Activated CD8-positive, alpha-beta T cell treated with anti-CD3 and anti-CD28 coated beads for 36 hours (primary cell): ENCODE results near the gene RBP2. TPM values are rescaled to one million over a fixed set of nuclear protein-coding genes. Genes with fewer than 3 reads are reported as not detected.
"Not testable (repeated sequence)": the region's sequence is repeated elsewhere in the genome, so short reads cannot be mapped to it uniquely, and the experiment has no call there.

ENCODE experiments used
- ATAC-seq: fragments of 200-7000 bp; cut with Tn5 transposase; one replicate; pipeline ENCODE4 v1.10.0; 2021; ENCODE audit warnings: mild to moderate bottlenecking, moderate library complexity
- CTCF ChIA-PET: fragments of 350-600 bp; sonication (Branson Sonifier 250); formaldehyde crosslinking; loops from one replicate; lab custom pipeline; 2021; ENCODE audit warnings: antibody characterized with exemption; lab: Charles Lee
- POLR2A ChIA-PET: fragments of 350-600 bp; sonication (Branson Sonifier 250); formaldehyde crosslinking; loops from one replicate; lab custom pipeline; 2021; ENCODE audit warnings: antibody characterized with exemption; lab: Charles Lee
- DNase-seq: peaks from one replicate; pipeline ENCODE4 v3.0.0-alpha.2; 2020
- H3K27ac Mint-ChIP-seq: one replicate; pipeline ENCODE4 v1.8.0; 2021; ENCODE audit warnings: mild to moderate bottlenecking, mixed read lengths
- H3K27me3 Mint-ChIP-seq: one replicate; pipeline ENCODE4 v1.8.0; 2021; ENCODE audit warnings: mixed read lengths
- H3K36me3 Mint-ChIP-seq: one replicate; pipeline ENCODE4 v1.8.0; 2021; ENCODE audit warnings: low read depth, mixed read lengths
- H3K4me1 Mint-ChIP-seq: one replicate; pipeline ENCODE4 v1.8.0; 2021; ENCODE audit warnings: low read depth, mixed read lengths
- H3K4me3 Mint-ChIP-seq: one replicate; pipeline ENCODE4 v1.8.0; 2021; ENCODE audit warnings: mild to moderate bottlenecking, moderate library complexity, mixed read lengths
- H3K9me3 Mint-ChIP-seq: one replicate; pipeline ENCODE4 v1.8.0; 2021; ENCODE audit warnings: mixed read lengths
- CTCF ChIP-seq: fragments of 200-600 bp; IDR thresholded peaks from one replicate; pipeline ENCODE4 v1.8.0; 2022; ENCODE audit warnings: antibody characterized with exemption, mild to moderate bottlenecking
- intact Hi-C: fragments of 100-400 bp; cut with micrococcal nuclease; formaldehyde crosslinking; loops from one replicate; pipeline ENCODE4 v1.10.0; 2022
- total RNA-seq, 2 experiments: library from RNA; stranded (reverse); gene quantifications; one replicate each; pipeline ENCODE4 v1.2.3, GENCODE V29; 2021

The RBP2 gene
- total RNA-seq, 2 experiments from 2014 or later, result not detected

GRCh38 chr3:139421460-139421859, 54.9 kb downstream of the RBP2 start:
- TF ChIP-seq CTCF, result no peak
- H3K36me3 Mint-ChIP-seq, result no peaks in the 10 kb centered on the region
- ATAC-seq (no peak), DNase-seq (no peak)
- no peak overlapping the region for H3K27ac Mint-ChIP-seq
- no peaks in the 10 kb centered on the region for H3K4me1 Mint-ChIP-seq
- no peaks in the 10 kb centered on the region for H3K27me3 Mint-ChIP-seq
- CTCF ChIA-PET, result no interaction called here
- H3K9me3 Mint-ChIP-seq, result peaks cover 9% of the 10 kb centered on the region
- intact Hi-C loops, result loop anchor here (10.0 kb wide), 1 partner anchor 1443 kb away; no protein-coding TSS in a partner anchor
- no peak overlapping the region for H3K4me3 Mint-ChIP-seq
- POLR2A ChIA-PET, result interaction anchor here (0.6 kb wide), 1 partner anchor 1283 kb away, joined by 3 read pairs; no protein-coding TSS in a partner anchor

GRCh38 chr3:139421040-139421439, 55.3 kb downstream of the RBP2 start:
- DNase-seq (no peak), ATAC-seq (no peak)
- H3K36me3 Mint-ChIP-seq, result no peaks in the 10 kb centered on the region
- ChIA-PET POLR2A (interaction anchor here (0.6 kb wide), 1 partner anchor 1282 kb away, joined by 3 read pairs; no protein-coding TSS in a partner anchor), CTCF (no interaction called here)
- intact Hi-C loops, result loop anchor here (10.0 kb wide), 1 partner anchor 1444 kb away; no protein-coding TSS in a partner anchor
- no peak for TF ChIP-seq CTCF
- peaks cover 10% of the 10 kb centered on the region for H3K9me3 Mint-ChIP-seq
- H3K27ac Mint-ChIP-seq, result no peak overlapping the region
- no peak overlapping the region for H3K4me3 Mint-ChIP-seq
- no peaks in the 10 kb centered on the region for H3K4me1 Mint-ChIP-seq
- H3K27me3 Mint-ChIP-seq, result no peaks in the 10 kb centered on the region

GRCh38 chr3:139418144-139418543, 58.2 kb downstream of the RBP2 start:
- CTCF ChIA-PET, result interaction anchor here (0.8 kb wide), 1 partner anchor 10 kb away, joined by 3 read pairs; no protein-coding TSS in a partner anchor
- peaks cover 32% of the 10 kb centered on the region for H3K9me3 Mint-ChIP-seq
- intact Hi-C loops, result no loop called here
- no peak overlapping the region for H3K4me3 Mint-ChIP-seq
- H3K36me3 Mint-ChIP-seq, result peaks cover 8% of the 10 kb centered on the region
- no peak overlapping the region for H3K27ac Mint-ChIP-seq
- no peaks in the 10 kb centered on the region for H3K4me1 Mint-ChIP-seq
- ATAC-seq, result no peak
- no peak for DNase-seq
- no peak for TF ChIP-seq CTCF
- POLR2A ChIA-PET, result no interaction called here
- H3K27me3 Mint-ChIP-seq, result no peaks in the 10 kb centered on the region

GRCh38 chr3:139416275-139416674, 60.0 kb downstream of the RBP2 start:
- TF ChIP-seq CTCF, result no peak
- Mint-ChIP-seq H3K27me3 (no peaks in the 10 kb centered on the region), H3K9me3 (peaks cover 48% of the 10 kb centered on the region), H3K36me3 (peaks cover 8% of the 10 kb centered on the region), H3K4me1 (no peaks in the 10 kb centered on the region), H3K4me3 (no peak overlapping the region), H3K27ac (no peak overlapping the region)
- POLR2A ChIA-PET, result no interaction called here
- intact Hi-C loops, result no loop called here
- ATAC-seq (no peak), DNase-seq (no peak)
- CTCF ChIA-PET, result no interaction called here

- ATAC-seq (no peak), DNase-seq (no peak)
- H3K36me3 Mint-ChIP-seq, result peaks cover 8% of the 10 kb centered on the region
- no peak overlapping the region for H3K4me3 Mint-ChIP-seq
- TF ChIP-seq CTCF, result no peak
- H3K27ac Mint-ChIP-seq, result no peak overlapping the region
- intact Hi-C loops, result no loop called here
- ChIA-PET POLR2A (no interaction called here), CTCF (no interaction called here)
- no peaks in the 10 kb centered on the region for H3K27me3 Mint-ChIP-seq
- no peaks in the 10 kb centered on the region for H3K4me1 Mint-ChIP-seq
- peaks cover 57% of the 10 kb centered on the region for H3K9me3 Mint-ChIP-seq
Measured at GRCh38 chr3:139414608-139415224, 61.6 kb downstream of the RBP2 start.

GRCh38 chr3:139412891-139413290, 63.4 kb downstream of the RBP2 start:
- intact Hi-C loops, H3K4me3 Mint-ChIP-seq, H3K36me3 Mint-ChIP-seq, H3K27me3 Mint-ChIP-seq, H3K27ac Mint-ChIP-seq, DNase-seq, POLR2A ChIA-PET, H3K4me1 Mint-ChIP-seq, ATAC-seq: not testable (repeated sequence)
- CTCF ChIA-PET, result interaction anchor here (1.2 kb wide), 1 partner anchor 15 kb away, joined by 4 read pairs; no protein-coding TSS in a partner anchor
- peaks cover 62% of the 10 kb centered on the region for H3K9me3 Mint-ChIP-seq
